ENCODE results near the gene EVI5L.

EVI5L gene

GRCh38 chr19:7894612-7895309, 64.7 kb downstream of the EVI5L start:
- DNase-seq (ENCODE audit: low read depth in 2 of 2): no peak

- DNase-seq (ENCODE audit: low read depth in 2 of 2): no peak
Measured at GRCh38 chr19:7895565-7895964, 65.5 kb downstream of the EVI5L start.

GRCh38 chr19:7897292-7897691, 67.3 kb downstream of the EVI5L start:
- DNase-seq (ENCODE audit: low read depth in 2 of 2): no peak

GRCh38 chr19:7898967-7899366, 68.9 kb downstream of the EVI5L start:
- no peak for DNase-seq (ENCODE audit: low read depth in 2 of 2)

- DNase-seq (ENCODE audit: low read depth in 2 of 2): no peak
Measured at GRCh38 chr19:7899751-7900378, 69.8 kb downstream of the EVI5L start.

- DNase-seq (ENCODE audit: low read depth in 2 of 2): no peak
Measured at GRCh38 chr19:7900401-7900870, 70.4 kb downstream of the EVI5L start.

- DNase-seq (ENCODE audit: low read depth in 2 of 2): no peak
Measured at GRCh38 chr19:7900931-7901330, 70.9 kb downstream of the EVI5L start.

GRCh38 chr19:7901337-7901736, 71.3 kb downstream of the EVI5L start:
- no peak for DNase-seq (ENCODE audit: low read depth in 2 of 2)

- DNase-seq (ENCODE audit: low read depth in 2 of 2): no peak
Measured at GRCh38 chr19:7902796-7903243, 72.8 kb downstream of the EVI5L start.

- DNase-seq (ENCODE audit: low read depth in 2 of 2): peak; percentile 100
Measured at GRCh38 chr19:7903244-7904073, 73.4 kb downstream of the EVI5L start, which contains the start of gene MAP2K7. MAP2K7 (plus strand) TSS chr19:7903877; CDS start chr19:7903945, 68 bp downstream.

- peak; percentile 37 to 52 for DNase-seq (ENCODE audit: low read depth in 2 of 2)
Measured at GRCh38 chr19:7904074-7905020, 74.3 kb downstream of the EVI5L start.

GRCh38 chr19:7905268-7905667, 75.2 kb downstream of the EVI5L start:
- DNase-seq (ENCODE audit: low read depth in 2 of 2): no peak

GRCh38 chr19:7905859-7906258, 75.8 kb downstream of the EVI5L start:
- no peak for DNase-seq (ENCODE audit: low read depth in 2 of 2)

GRCh38 chr19:7907122-7907521, 77.1 kb downstream of the EVI5L start:
- DNase-seq (ENCODE audit: low read depth in 2 of 2): no peak

- no peak for DNase-seq (ENCODE audit: low read depth in 2 of 2)
Measured at GRCh38 chr19:7907544-7907943, 77.5 kb downstream of the EVI5L start.

GRCh38 chr19:7908078-7908699, 78.2 kb downstream of the EVI5L start:
- DNase-seq (ENCODE audit: low read depth in 2 of 2): no peak

GRCh38 chr19:7908742-7909461, 78.9 kb downstream of the EVI5L start:
- no peak for DNase-seq (ENCODE audit: low read depth in 2 of 2)

- DNase-seq (ENCODE audit: low read depth in 2 of 2): no peak
Measured at GRCh38 chr19:7909471-7910067, 79.6 kb downstream of the EVI5L start.

- no peak for DNase-seq (ENCODE audit: low read depth in 2 of 2)
Measured at GRCh38 chr19:7910321-7911161, 80.5 kb downstream of the EVI5L start.

Measured in stimulated activated CD8-positive, alpha-beta memory T cell treated with anti-CD3 and anti-CD28 coated beads, Interleukin-2, amount 100 ng/mL, for 48 hours (primary cell).